DOHH2 (cell line): ENCODE results near the gene OTOA.
"Not testable (repeated sequence)": the region's sequence is repeated elsewhere in the genome, so short reads cannot be mapped to it uniquely, and the experiment has no call there.

Source experiments
- H3F3A ChIP-seq: fragments of 200-600 bp; sonication (generic), shearing (Covaris generic); 2 replicates; pipeline ENCODE4 v1.6.0; 2016; ENCODE audit warnings: antibody characterized with exemption, mild to moderate bottlenecking; ENCODE audit not compliant: control insufficient read depth, insufficient read depth
- H3K27ac ChIP-seq: fragments of 200-600 bp; sonication (generic); 2 replicates; pipeline ENCODE4 v1.5.1; 2014; ENCODE audit warnings: low read depth, mild to moderate bottlenecking, low read length, moderate library complexity
- H3K27me3 ChIP-seq: fragments of 200-600 bp; sonication (generic); 2 replicates; pipeline ENCODE4 v1.6.1; 2014; ENCODE audit warnings: mild to moderate bottlenecking, low read length, mixed read lengths; ENCODE audit not compliant: control insufficient read depth
- H3K36me3 ChIP-seq: fragments of 200-600 bp; sonication (generic); 2 replicates; pipeline ENCODE4 v1.6.1; 2014; ENCODE audit warnings: mild to moderate bottlenecking, low read length, moderate library complexity, mixed read lengths; ENCODE audit not compliant: control insufficient read depth
- H3K4me1 ChIP-seq: fragments of 200-600 bp; sonication (generic); 2 replicates; pipeline ENCODE4 v1.6.1; 2014; ENCODE audit warnings: mild to moderate bottlenecking, low read length, mixed read lengths; ENCODE audit not compliant: control insufficient read depth
- H3K4me2 ChIP-seq: fragments of 200-600 bp; sonication (generic); 2 replicates; pipeline ENCODE4 v1.6.0; 2014; ENCODE audit warnings: mild to moderate bottlenecking, low read length, moderate library complexity
- H3K4me3 ChIP-seq: fragments of 200-600 bp; sonication (generic); 2 replicates; pipeline ENCODE4 v1.5.1; 2014; ENCODE audit warnings: mild to moderate bottlenecking, low read length, mixed read lengths
- H3K79me2 ChIP-seq: fragments of 200-600 bp; sonication (generic); 2 replicates; pipeline ENCODE4 v1.6.1; 2014; ENCODE audit warnings: mild to moderate bottlenecking, low read length, mixed read lengths; ENCODE audit not compliant: control insufficient read depth
- H3K9me2 ChIP-seq: fragments of 200-600 bp; sonication (generic); replicated peaks from 2 replicates; pipeline ENCODE4 v1.6.1; 2014; ENCODE audit warnings: mild to moderate bottlenecking, low read length, mixed read lengths; ENCODE audit not compliant: control insufficient read depth
- H3K9me3 ChIP-seq: fragments of 200-600 bp; sonication (generic); 2 replicates; pipeline ENCODE4 v1.6.1; 2014; ENCODE audit warnings: antibody characterized with exemption, low read length, mixed read lengths; ENCODE audit not compliant: control insufficient read depth, insufficient read depth
- H4K20me1 ChIP-seq: fragments of 200-600 bp; sonication (generic); 2 replicates; pipeline ENCODE4 v1.6.0; 2014; ENCODE audit warnings: low read depth, mild to moderate bottlenecking, antibody characterized with exemption, low read length, moderate library complexity; ENCODE audit not compliant: control insufficient read depth, insufficient read depth
- EZH2phosphoT487 ChIP-seq: fragments of 200-600 bp; sonication (generic); IDR thresholded peaks from 2 replicates; pipeline ENCODE4 v1.6.1; 2017; ENCODE audit warnings: borderline replicate concordance, mild to moderate bottlenecking, antibody characterized with exemption, low read length, moderate library complexity, mixed read lengths
- TF ChIP-seq, protein P1 (sequence below): fragments of 200-600 bp; sonication (generic); IDR thresholded peaks from one replicate; pipeline ENCODE4 v1.5.1; 2014; ENCODE audit warnings: antibody characterized with exemption, mild to moderate bottlenecking, low read depth, low read length; ENCODE audit not compliant: poor library complexity, severe bottlenecking

OTOA gene

GRCh38 chr16:21683184-21683583 lies 19.4 kb downstream of the OTOA start:
- Histone ChIP-seq H3K36me3 (no peaks in the 10 kb centered on the region), H3K9me3 (no peaks in the 10 kb centered on the region), H4K20me1 (no peaks in the 10 kb centered on the region), H3K4me2 (no peak overlapping the region), H3K9me2 (no peaks in the 10 kb centered on the region), H3F3A (no peaks in the 10 kb centered on the region), H3K4me1 (peaks cover 6% of the 10 kb centered on the region), H3K27me3 (no peaks in the 10 kb centered on the region), H3K79me2 (no peaks in the 10 kb centered on the region), H3K27ac (no peak overlapping the region), H3K4me3 (no peak overlapping the region)
- TF ChIP-seq EZH2phosphoT487: no peak
- TF ChIP-seq, protein P1, sequence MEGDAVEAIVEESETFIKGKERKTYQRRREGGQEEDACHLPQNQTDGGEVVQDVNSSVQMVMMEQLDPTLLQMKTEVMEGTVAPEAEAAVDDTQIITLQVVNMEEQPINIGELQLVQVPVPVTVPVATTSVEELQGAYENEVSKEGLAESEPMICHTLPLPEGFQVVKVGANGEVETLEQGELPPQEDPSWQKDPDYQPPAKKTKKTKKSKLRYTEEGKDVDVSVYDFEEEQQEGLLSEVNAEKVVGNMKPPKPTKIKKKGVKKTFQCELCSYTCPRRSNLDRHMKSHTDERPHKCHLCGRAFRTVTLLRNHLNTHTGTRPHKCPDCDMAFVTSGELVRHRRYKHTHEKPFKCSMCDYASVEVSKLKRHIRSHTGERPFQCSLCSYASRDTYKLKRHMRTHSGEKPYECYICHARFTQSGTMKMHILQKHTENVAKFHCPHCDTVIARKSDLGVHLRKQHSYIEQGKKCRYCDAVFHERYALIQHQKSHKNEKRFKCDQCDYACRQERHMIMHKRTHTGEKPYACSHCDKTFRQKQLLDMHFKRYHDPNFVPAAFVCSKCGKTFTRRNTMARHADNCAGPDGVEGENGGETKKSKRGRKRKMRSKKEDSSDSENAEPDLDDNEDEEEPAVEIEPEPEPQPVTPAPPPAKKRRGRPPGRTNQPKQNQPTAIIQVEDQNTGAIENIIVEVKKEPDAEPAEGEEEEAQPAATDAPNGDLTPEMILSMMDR: no peak

DNA sequence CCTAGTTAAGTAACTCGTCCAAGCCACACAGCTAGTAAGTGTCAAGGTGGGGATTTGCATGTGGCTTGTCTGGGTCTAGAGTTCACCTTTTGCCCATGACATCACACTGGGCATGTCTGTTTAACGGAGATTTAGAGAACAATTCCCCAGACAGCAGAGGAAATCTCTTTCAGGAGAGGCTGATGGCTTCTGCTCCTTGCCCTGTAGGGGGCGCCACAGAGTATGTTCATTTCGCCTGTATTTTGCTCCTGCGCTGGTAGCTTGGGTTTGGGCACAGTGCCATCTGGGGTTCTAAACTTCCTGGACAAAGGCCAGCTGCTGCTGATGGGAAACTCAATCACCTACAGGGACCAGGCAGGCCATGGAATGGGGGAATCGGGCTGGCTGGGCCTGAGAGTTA lies 20.4 kb downstream of the OTOA start:
- no peak overlapping the region for H3K27ac ChIP-seq
- TF ChIP-seq, protein P1: peak; percentile 96
- no peak for TF ChIP-seq EZH2phosphoT487
- no peaks in the 10 kb centered on the region for H3F3A ChIP-seq
- H3K79me2 ChIP-seq: no peaks in the 10 kb centered on the region
- H3K27me3 ChIP-seq: peaks cover 7% of the 10 kb centered on the region
- H3K4me1 ChIP-seq: peaks cover 6% of the 10 kb centered on the region
- no peaks in the 10 kb centered on the region for H4K20me1 ChIP-seq
- no peak overlapping the region for H3K4me3 ChIP-seq
- no peaks in the 10 kb centered on the region for H3K36me3 ChIP-seq
- H3K4me2 ChIP-seq: no peak overlapping the region
- no peaks in the 10 kb centered on the region for H3K9me2 ChIP-seq
- H3K9me3 ChIP-seq: no peaks in the 10 kb centered on the region

DNA sequence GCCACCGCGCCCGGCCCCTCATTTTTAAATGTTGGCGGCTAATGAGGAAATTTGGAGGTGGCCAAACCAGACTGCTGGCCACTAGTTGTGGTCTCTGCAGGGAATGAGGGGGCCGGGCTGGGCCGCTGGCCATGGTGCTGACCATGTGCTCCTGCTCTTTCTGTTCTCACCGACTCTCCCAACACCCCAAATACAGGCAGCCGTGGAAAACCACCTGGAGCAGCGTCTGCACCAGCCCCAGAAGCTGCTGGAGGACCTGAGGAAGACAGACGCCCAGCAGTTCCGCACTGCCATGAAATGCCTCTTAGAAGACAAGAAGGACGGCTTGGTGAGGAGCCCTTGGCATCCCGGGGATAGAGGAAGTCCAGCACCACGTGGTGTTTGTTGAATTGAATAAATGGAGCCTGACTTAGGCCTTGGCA lies 21.3 kb downstream of the OTOA start:
- H3K36me3 ChIP-seq: no peaks in the 10 kb centered on the region
- H4K20me1 ChIP-seq: no peaks in the 10 kb centered on the region
- H3K4me2 ChIP-seq: no peak overlapping the region
- no peaks in the 10 kb centered on the region for H3K9me2 ChIP-seq
- TF ChIP-seq EZH2phosphoT487: no peak
- TF ChIP-seq, protein P1: no peak
- H3K27ac ChIP-seq: no peak overlapping the region
- H3K9me3 ChIP-seq: no peaks in the 10 kb centered on the region
- H3K79me2 ChIP-seq: no peaks in the 10 kb centered on the region
- H3F3A ChIP-seq: no peaks in the 10 kb centered on the region
- H3K27me3 ChIP-seq: peaks cover 7% of the 10 kb centered on the region
- H3K4me3 ChIP-seq: no peak overlapping the region
- peaks cover 6% of the 10 kb centered on the region for H3K4me1 ChIP-seq

GRCh38 chr16:21689107-21689506 lies 25.3 kb downstream of the OTOA start:
- Histone ChIP-seq H3K9me3 (no peaks in the 10 kb centered on the region), H3K79me2 (no peaks in the 10 kb centered on the region), H3K9me2 (no peaks in the 10 kb centered on the region), H3K36me3 (no peaks in the 10 kb centered on the region), H3K4me3 (no peak overlapping the region), H3K27me3 (peaks cover 7% of the 10 kb centered on the region), H3K4me2 (no peak overlapping the region), H3K27ac (no peak overlapping the region), H3K4me1 (peaks cover 3% of the 10 kb centered on the region), H3F3A (no peaks in the 10 kb centered on the region), H4K20me1 (no peaks in the 10 kb centered on the region)
- TF ChIP-seq EZH2phosphoT487: no peak
- TF ChIP-seq, protein P1: no peak

DNA sequence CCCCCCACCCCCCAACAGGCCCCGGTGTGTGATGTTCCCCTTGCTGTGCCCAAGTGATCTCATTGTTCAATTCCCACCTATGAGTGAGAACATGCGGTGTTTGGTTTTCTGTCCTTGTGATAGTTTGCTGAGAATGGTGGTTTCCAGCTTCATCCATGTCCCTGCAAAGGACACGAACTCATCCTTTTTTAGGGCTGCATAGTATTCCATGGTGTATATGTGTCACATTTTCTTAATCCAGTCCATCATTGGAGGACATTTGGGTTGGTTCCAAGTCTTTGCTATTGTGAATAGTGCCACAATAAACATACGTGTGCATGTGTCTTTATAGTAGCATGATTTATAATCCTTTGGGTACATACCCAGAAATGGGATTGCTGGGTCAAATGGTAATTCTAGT lies 27.2 kb downstream of the OTOA start:
- not testable (repeated sequence) for H3K79me2 ChIP-seq, H3K9me3 ChIP-seq, H3K4me3 ChIP-seq, H3K27ac ChIP-seq, H3K4me2 ChIP-seq, H3K9me2 ChIP-seq, H3K4me1 ChIP-seq, H4K20me1 ChIP-seq, H3K36me3 ChIP-seq, H3F3A ChIP-seq
- peaks cover 10% of the 10 kb centered on the region for H3K27me3 ChIP-seq
